Measurements from ENCODE around the gene FAM72C. TPM values are rescaled to one million over a fixed set of nuclear protein-coding genes. Genes with fewer than 3 reads are reported as not detected.
"Not testable (repeated sequence)": the region's sequence is repeated elsewhere in the genome, so short reads cannot be mapped to it uniquely, and the experiment has no call there.

The FAM72C gene
- total RNA-seq, 2 experiments from 2014 or later: 19.8 to 21.0 TPM

GRCh38 chr1:143952913-143953312 lies 18.9 kb downstream of the FAM72C start:
- DNase-seq; H3K4me1 Mint-ChIP-seq; H3K27ac Mint-ChIP-seq; H3K9me3 Mint-ChIP-seq; POLR2A ChIA-PET; H3K36me3 Mint-ChIP-seq (ENCODE audit: low read depth); H3K4me3 Mint-ChIP-seq; H3K27me3 Mint-ChIP-seq; CTCF ChIA-PET: not testable (repeated sequence)

- H3K27ac Mint-ChIP-seq; H3K4me3 Mint-ChIP-seq; H3K36me3 Mint-ChIP-seq (ENCODE audit: low read depth); CTCF ChIA-PET; H3K4me1 Mint-ChIP-seq; H3K9me3 Mint-ChIP-seq; DNase-seq; POLR2A ChIA-PET; H3K27me3 Mint-ChIP-seq: not testable (repeated sequence)
Observed at GRCh38 chr1:143951485-143952391, 20.0 kb downstream of the FAM72C start.

GRCh38 chr1:143947749-143948148 lies 24.0 kb downstream of the FAM72C start:
- H3K36me3 Mint-ChIP-seq (ENCODE audit: low read depth); CTCF ChIA-PET; H3K9me3 Mint-ChIP-seq; POLR2A ChIA-PET; H3K4me1 Mint-ChIP-seq; H3K27me3 Mint-ChIP-seq; DNase-seq; H3K27ac Mint-ChIP-seq; H3K4me3 Mint-ChIP-seq: not testable (repeated sequence)

GRCh38 chr1:143945253-143945652 lies 26.5 kb downstream of the FAM72C start:
- DNase-seq; H3K9me3 Mint-ChIP-seq; H3K27me3 Mint-ChIP-seq; H3K27ac Mint-ChIP-seq; CTCF ChIA-PET; H3K4me3 Mint-ChIP-seq; H3K4me1 Mint-ChIP-seq; H3K36me3 Mint-ChIP-seq (ENCODE audit: low read depth); POLR2A ChIA-PET: not testable (repeated sequence)

- H3K27ac Mint-ChIP-seq; CTCF ChIA-PET; H3K9me3 Mint-ChIP-seq; DNase-seq; H3K4me3 Mint-ChIP-seq; POLR2A ChIA-PET; H3K36me3 Mint-ChIP-seq (ENCODE audit: low read depth); H3K27me3 Mint-ChIP-seq; H3K4me1 Mint-ChIP-seq: not testable (repeated sequence)
Observed at GRCh38 chr1:143944576-143945240, 27.1 kb downstream of the FAM72C start.

- CTCF ChIA-PET; H3K27ac Mint-ChIP-seq; H3K4me1 Mint-ChIP-seq; H3K4me3 Mint-ChIP-seq; H3K36me3 Mint-ChIP-seq (ENCODE audit: low read depth); H3K9me3 Mint-ChIP-seq; DNase-seq; H3K27me3 Mint-ChIP-seq; POLR2A ChIA-PET: not testable (repeated sequence)
Observed at GRCh38 chr1:143943319-143943978, 28.3 kb downstream of the FAM72C start.

- H3K36me3 Mint-ChIP-seq (ENCODE audit: low read depth); H3K4me3 Mint-ChIP-seq; H3K27ac Mint-ChIP-seq; H3K9me3 Mint-ChIP-seq; H3K4me1 Mint-ChIP-seq; H3K27me3 Mint-ChIP-seq; DNase-seq; POLR2A ChIA-PET; CTCF ChIA-PET: not testable (repeated sequence)
Observed at GRCh38 chr1:143942238-143942860, 29.4 kb downstream of the FAM72C start.

GRCh38 chr1:143939666-143940065 lies 32.1 kb downstream of the FAM72C start:
- H3K9me3 Mint-ChIP-seq; POLR2A ChIA-PET; H3K4me1 Mint-ChIP-seq; DNase-seq; CTCF ChIA-PET; H3K27ac Mint-ChIP-seq; H3K27me3 Mint-ChIP-seq; H3K4me3 Mint-ChIP-seq; H3K36me3 Mint-ChIP-seq (ENCODE audit: low read depth): not testable (repeated sequence)

- H3K4me1 Mint-ChIP-seq; H3K27ac Mint-ChIP-seq; H3K4me3 Mint-ChIP-seq; CTCF ChIA-PET; POLR2A ChIA-PET; H3K36me3 Mint-ChIP-seq (ENCODE audit: low read depth); H3K9me3 Mint-ChIP-seq; H3K27me3 Mint-ChIP-seq; DNase-seq: not testable (repeated sequence)
Observed at GRCh38 chr1:143938922-143939321, 32.9 kb downstream of the FAM72C start.

- H3K4me1 Mint-ChIP-seq; H3K27me3 Mint-ChIP-seq; H3K4me3 Mint-ChIP-seq; CTCF ChIA-PET; H3K9me3 Mint-ChIP-seq; POLR2A ChIA-PET; H3K36me3 Mint-ChIP-seq (ENCODE audit: low read depth); H3K27ac Mint-ChIP-seq: not testable (repeated sequence)
- DNase-seq: peak; percentile 45
Observed at GRCh38 chr1:143936457-143937115, 35.2 kb downstream of the FAM72C start.

- POLR2A ChIA-PET: not testable (repeated sequence)
Observed at GRCh38 chr1:143919127-143919526, 52.7 kb downstream of the FAM72C start.

GRCh38 chr1:143918552-143918951 lies 53.2 kb downstream of the FAM72C start:
- H3K9me3 Mint-ChIP-seq; POLR2A ChIA-PET; H3K36me3 Mint-ChIP-seq (ENCODE audit: low read depth); H3K4me1 Mint-ChIP-seq; CTCF ChIA-PET; H3K27ac Mint-ChIP-seq; H3K4me3 Mint-ChIP-seq; DNase-seq; H3K27me3 Mint-ChIP-seq: not testable (repeated sequence)

More at GRCh38 chr1:143919127-143919526, 52.7 kb downstream of the FAM72C start:
- H3K27me3 Mint-ChIP-seq; H3K36me3 Mint-ChIP-seq (ENCODE audit: low read depth); H3K27ac Mint-ChIP-seq; CTCF ChIA-PET; H3K9me3 Mint-ChIP-seq; DNase-seq; H3K4me1 Mint-ChIP-seq; H3K4me3 Mint-ChIP-seq: not testable (repeated sequence)

GRCh38 chr1:143913705-143914104 lies 58.1 kb downstream of the FAM72C start:
- H3K27me3 Mint-ChIP-seq; POLR2A ChIA-PET; H3K9me3 Mint-ChIP-seq; CTCF ChIA-PET; H3K36me3 Mint-ChIP-seq (ENCODE audit: low read depth); DNase-seq; H3K4me1 Mint-ChIP-seq; H3K4me3 Mint-ChIP-seq; H3K27ac Mint-ChIP-seq: not testable (repeated sequence)
